Endothelial cell of umbilical vein (primary cell): ENCODE data around the gene AP1B1. TPM values are rescaled to one million over a fixed set of nuclear protein-coding genes. Genes with fewer than 3 reads are reported as not detected.

Experiments used
- BruUV-seq: library from RNA; stranded (reverse); fragments of 400-500 nt; replicated peaks from 2 replicates; lab custom pipeline; 2021; lab: Mats Ljungman, UMichigan
- CTCF ChIA-PET: fragments of 300-600, 350-600 bp; sonication (Branson Sonifier 250); formaldehyde crosslinking; loops from one replicate; lab custom pipeline; 2021; ENCODE audit warnings: antibody characterized with exemption, inconsistent platforms; lab: Charles Lee
- POLR2A ChIA-PET: fragments of 300-600, 350-600 bp; sonication (Branson Sonifier 250); formaldehyde crosslinking; loops from one replicate; lab custom pipeline; 2021; ENCODE audit warnings: antibody characterized with exemption, inconsistent platforms; lab: Charles Lee
- DNase-seq: peaks from one replicate; pipeline ENCODE4 v3.0.0-alpha.2; 2011; ENCODE audit warnings: low read depth, low spot score
- FAIRE-seq: peaks from 2 replicates; lab custom pipeline; 2011; peaks lifted over from hg19 to GRCh38; lab: Jason Lieb, UNC
- H2AFZ ChIP-seq: 2 replicates; pipeline ENCODE4 v1.6.0; 2012; ENCODE audit warnings: low read depth, low read length, control low read depth, inconsistent platforms
- H3K27ac ChIP-seq: 2 replicates; pipeline ENCODE4 v1.5.1; 2011; ENCODE audit warnings: low read depth, mild to moderate bottlenecking, control low read depth, low read length, moderate library complexity; ENCODE audit not compliant: insufficient read depth
- H3K27me3 ChIP-seq, 2 experiments: 2 replicates each; pipeline versions ENCODE4 v1.6.0 to v1.6.1; 2011; ENCODE audit warnings: low read length in 2 of 2, mixed read lengths in 1 of 2; ENCODE audit not compliant: control insufficient read depth in 2 of 2, insufficient read depth in 2 of 2
- H3K36me3 ChIP-seq, 2 experiments: 2 replicates in 1 of 2; 3 replicates in 1 of 2; pipeline ENCODE4 v1.5.1; 2011; ENCODE audit warnings: low read length in 2 of 2, mild to moderate bottlenecking in 1 of 2, moderate library complexity in 1 of 2; ENCODE audit not compliant: control insufficient read depth in 2 of 2, insufficient read depth in 2 of 2; ENCODE audit errors: extremely low read depth in 1 of 2
- H3K4me1 ChIP-seq: 3 replicates; pipeline ENCODE4 v1.5.1; 2011; ENCODE audit warnings: mild to moderate bottlenecking, low read length; ENCODE audit not compliant: control insufficient read depth, insufficient read depth; ENCODE audit errors: extremely low read depth
- H3K4me2 ChIP-seq: 2 replicates; pipeline ENCODE4 v1.6.1; 2011; ENCODE audit warnings: low read length, control low read depth, mixed read lengths; ENCODE audit not compliant: insufficient read depth
- H3K4me3 ChIP-seq, 3 experiments: fragments of 200-600 bp in 1 of 3; sonication (generic), shearing (Covaris generic) in 1 of 3; replicated peaks in 1 of 3; 2 replicates each; pipeline ENCODE4 v1.5.1; 2011 to 2016; ENCODE audit warnings: control low read depth in 3 of 3, low read length in 3 of 3, mild to moderate bottlenecking in 2 of 3, inconsistent platforms in 1 of 3, low read depth in 1 of 3, moderate library complexity in 1 of 3; ENCODE audit not compliant: insufficient read depth in 1 of 3
- H3K79me2 ChIP-seq: 2 replicates; pipeline ENCODE4 v1.6.0; 2012; ENCODE audit warnings: low read length, inconsistent platforms; ENCODE audit not compliant: control insufficient read depth, insufficient read depth
- H3K9ac ChIP-seq: replicated peaks from 2 replicates; pipeline ENCODE3; 2011; ENCODE audit warnings: low read length, control low read depth; ENCODE audit not compliant: insufficient read depth; ENCODE audit errors: extremely low read depth
- H3K9me1 ChIP-seq: replicated peaks from 3 replicates; pipeline ENCODE4 v1.6.0; 2011; ENCODE audit warnings: mild to moderate bottlenecking, low read length; ENCODE audit not compliant: control insufficient read depth, insufficient read depth; ENCODE audit errors: extremely low read depth
- H3K9me3 ChIP-seq: replicated peaks from 2 replicates; pipeline ENCODE4 v1.5.1; 2012; ENCODE audit warnings: low read length, inconsistent platforms; ENCODE audit not compliant: control insufficient read depth, insufficient read depth
- H4K20me1 ChIP-seq: replicated peaks from 2 replicates; pipeline ENCODE3; 2011; ENCODE audit warnings: mild to moderate bottlenecking, low read length; ENCODE audit not compliant: control insufficient read depth, insufficient read depth; ENCODE audit errors: extremely low read depth
- CTCF ChIP-seq, 2 donors: IDR thresholded peaks; 1 replicate in 1 of 2; 2 replicates in 1 of 2; pipeline ENCODE4 v1.5.1; 2011; ENCODE audit warnings: low read length in 2 of 2, mild to moderate bottlenecking in 2 of 2, moderate library complexity in 2 of 2, control low read depth in 1 of 2, inconsistent platforms in 1 of 2, low read depth in 1 of 2; ENCODE audit not compliant: insufficient read depth in 1 of 2; ENCODE audit errors: extremely low read depth in 1 of 2
- GATA2 ChIP-seq: IDR thresholded peaks from 2 replicates; pipeline ENCODE4 v1.7.0; 2011; ENCODE audit warnings: low read depth, mild to moderate bottlenecking, moderate library complexity, mixed read lengths, low read length; ENCODE audit not compliant: insufficient read length, insufficient read depth
- POLR2A ChIP-seq: IDR thresholded peaks from 2 replicates; pipeline ENCODE4 v1.6.1; 2012; ENCODE audit warnings: low read depth, mild to moderate bottlenecking, control low read depth, low read length
- POLR2AphosphoS5 ChIP-seq: IDR thresholded peaks from 2 replicates; pipeline ENCODE4 v1.6.1; 2012; ENCODE audit warnings: low read depth, mild to moderate bottlenecking, control low read depth, low read length, moderate library complexity; ENCODE audit not compliant: insufficient read depth
- dilution Hi-C: fragments of 300-500 bp; cut with MboI; formaldehyde crosslinking; loops from one replicate; pipeline ENCODE4 v1.15.0; 2019; ENCODE audit warnings: low sequenced_read_pairs; ENCODE audit not compliant: extremely low pct_ligation_motif_present
- intact Hi-C: fragments of 100-400 bp; cut with micrococcal nuclease; formaldehyde crosslinking; loops from one replicate; pipeline ENCODE4 v1.10.0; 2022
- polyA plus RNA-seq, 4 experiments: library from polyadenylated mRNA; depleted of rRNA in 3 of 4; stranded (reverse) in 3 of 4; unstranded in 1 of 4; fragments of >200 nt; gene quantifications; 2 replicates each; pipeline versions ENCODE4 v1.2.1 to v1.2.3, GENCODE V29; 2011 to 2012; ENCODE audit warnings: missing spikeins in 1 of 4
- total RNA-seq: library from RNA; stranded (reverse); gene quantifications from 2 replicates; pipeline ENCODE4 v1.2.3, GENCODE V29; 2021

Gene AP1B1
- total and polyA plus RNA-seq, 2 donors (not counting 3 experiments of a cell fraction or from before 2014, with no cell fraction given) = 107 to 131 TPM

- Histone ChIP-seq H3K4me3 (no peak overlapping the region), H3K4me1 (no peaks in the 10 kb centered on the region), H3K9ac (no peak overlapping the region), H3K9me1 (no peaks in the 10 kb centered on the region), H3K9me3 (no peaks in the 10 kb centered on the region), H3K27me3 (peaks cover 0 to 2% of the 10 kb centered on the region in 2 experiments), H3K36me3 (no peaks in the 10 kb centered on the region), H2AFZ (no peak overlapping the region), H3K4me2 (no peak overlapping the region), H4K20me1 (no peaks in the 10 kb centered on the region), H3K27ac (no peak overlapping the region), H3K79me2 (no peaks in the 10 kb centered on the region)
- intact Hi-C loops = loop anchor here (2.0 to 5.0 kb wide), 3 partner anchors 107 to 694 kb away; no protein-coding TSS in a partner anchor
- ChIA-PET POLR2A (interaction anchor here (0.6 kb wide), 1 partner anchor 658 kb away, joined by 5 read pairs; no protein-coding TSS in a partner anchor), CTCF (interaction anchor here (0.6 to 1.7 kb wide), 10 partner anchors 10 to 295 kb away, joined by 3 to 14 read pairs (median 4); partner anchors contain the start of gene THOC5)
- no TSS peak for BruUV-seq
- DNase-seq (peak; percentile 83), FAIRE-seq (peak; percentile 87)
- dilution Hi-C loops = no loop called here
- TF ChIP-seq GATA2 (no peak), CTCF (IDR thresholded peaks at IDR 0.05; ENCODE audit: extremely low read depth in 1 of 2, insufficient read depth in 1 of 2, low read depth in 1 of 2, low read length in 2 of 2) (peak; percentile 73 to 78)
These were observed 6.7 kb upstream of the AP1B1 start for GRCh38 chr22:29394931-29395581.

GRCh38 chr22:29393019-29393608, 4.7 kb upstream of the AP1B1 start:
- H3K9ac ChIP-seq = no peak overlapping the region
- intact Hi-C loops = no loop called here

More at GRCh38 chr22:29393019-29393608, 4.7 kb upstream of the AP1B1 start:
- ChIA-PET POLR2A (no interaction called here), CTCF (interaction anchor here (0.9 to 1.5 kb wide), 3 partner anchors 29 to 696 kb away, joined by 3 read pairs; no protein-coding TSS in a partner anchor)
- Histone ChIP-seq H3K27ac (no peak overlapping the region), H3K4me2 (no peak overlapping the region), H3K79me2 (no peaks in the 10 kb centered on the region), H2AFZ (no peak overlapping the region), H3K9me1 (no peaks in the 10 kb centered on the region), H3K9me3 (no peaks in the 10 kb centered on the region), H3K4me1 (peaks cover 4% of the 10 kb centered on the region), H3K36me3 (no peaks in the 10 kb centered on the region), H4K20me1 (no peaks in the 10 kb centered on the region), H3K4me3 (no peak overlapping the region), H3K27me3 (no peaks in the 10 kb centered on the region)
- no TSS peak for BruUV-seq
- TF ChIP-seq POLR2A (no peak), POLR2AphosphoS5 (no peak)
- FAIRE-seq (no peak), DNase-seq (no peak)
- dilution Hi-C loops = no loop called here
